Thyroid gland (tissue), 4 donors: ENCODE data around the gene PGS1.

Experiments used
- CTCF ChIP-seq, 6 experiments: fragments of 200-600 bp in 3 of 6; fragments of 450-650 bp in 3 of 6; sonication (generic) in 3 of 6; IDR thresholded peaks; one replicate each; pipeline ENCODE4 v1.5.1; 2016 to 2019; ENCODE audit warnings: antibody characterized with exemption in 6 of 6, mild to moderate bottlenecking in 2 of 6, inconsistent platforms in 1 of 6, moderate library complexity in 1 of 6
- POLR2A ChIP-seq, 2 donors: fragments of 450-650 bp; IDR thresholded peaks; one replicate each; pipeline ENCODE4 v1.6.1; 2017; ENCODE audit warnings: antibody characterized with exemption in 2 of 2, mild to moderate bottlenecking in 2 of 2, moderate library complexity in 1 of 2

GRCh38 chr17:78396441-78397337 is 18.2 kb downstream of the PGS1 start:
- TF ChIP-seq CTCF (IDR thresholded peaks at IDR 0.05) = no peak
- TF ChIP-seq POLR2A (IDR thresholded peaks at IDR 0.05) = no peak
